Kidney (tissue), 14 donors: ENCODE measurements around the gene AMOTL2. TPM values are rescaled to one million over a fixed set of nuclear protein-coding genes. Genes with fewer than 3 reads are reported as not detected.

Source experiments
- DNase-seq, 5 donors: peaks; one replicate each; pipeline ENCODE4 v3.0.0-alpha.2; 2013 to 2020
- FAIRE-seq: peaks from 2 replicates; lab custom pipeline; 2012; peaks lifted over from hg19 to GRCh38; lab: Jason Lieb, UNC
- H3K27ac ChIP-seq, 2 donors: one replicate each; pipeline ENCODE4 v1.7.0; 2013; ENCODE audit warnings: low read depth in 2 of 2, low read length in 2 of 2, inconsistent platforms in 1 of 2
- H3K27me3 ChIP-seq: one replicate; pipeline ENCODE4 v1.7.1; 2013; ENCODE audit warnings: low read length, inconsistent platforms; ENCODE audit not compliant: control insufficient read depth, insufficient read depth
- H3K36me3 ChIP-seq, 3 donors: one replicate each; pipeline versions ENCODE4 v1.7.0 to v1.7.1; 2013; ENCODE audit warnings: low read length in 3 of 3, control low read depth in 1 of 3, inconsistent platforms in 1 of 3; ENCODE audit not compliant: insufficient read depth in 3 of 3, control insufficient read depth in 2 of 3
- H3K4me1 ChIP-seq, 3 donors: one replicate each; pipeline versions ENCODE4 v1.7.0 to v1.7.1; 2013; ENCODE audit warnings: low read length in 3 of 3, inconsistent platforms in 1 of 3, low read depth in 1 of 3; ENCODE audit not compliant: control insufficient read depth in 2 of 3, insufficient read depth in 2 of 3
- H3K4me3 ChIP-seq, 3 donors: one replicate each; pipeline versions ENCODE4 v1.7.0 to v1.8.1; 2013; ENCODE audit warnings: low read length in 3 of 3, control low read depth in 1 of 3, inconsistent platforms in 1 of 3
- H3K9ac ChIP-seq, 3 donors: one replicate each; pipeline versions ENCODE4 v1.7.0 to v1.7.1; 2013; ENCODE audit warnings: low read length in 3 of 3, control low read depth in 1 of 3, inconsistent platforms in 1 of 3
- H3K9me3 ChIP-seq, 3 donors: one replicate each; pipeline versions ENCODE4 v1.7.0 to v1.7.1; 2013; ENCODE audit warnings: low read length in 3 of 3, control low read depth in 1 of 3, inconsistent platforms in 1 of 3; ENCODE audit not compliant: control insufficient read depth in 2 of 3, insufficient read depth in 1 of 3
- intact Hi-C: fragments of 100-400 bp; cut with DNase I; formaldehyde crosslinking; loops from one replicate; pipeline ENCODE4 v1.11.1; 2022
- polyA plus RNA-seq: library from polyadenylated mRNA; stranded (reverse); fragments of 350-450 nt; fragmentation: Illumina TruSeq; extraction: RNeasy Lipid Tissue Mini Kit (QIAGEN cat#74804); gene quantifications from one replicate; pipeline ENCODE4 v1.2.3, GENCODE V29; 2014; ENCODE audit warnings: low read depth, low replicate concordance; ENCODE audit not compliant: insufficient read depth
- total RNA-seq: library from RNA; stranded (reverse); fragmentation: NEBNext Ultra II Directional; extraction: Animal tissue kit (Norgen Biotek cat#: 25700); gene quantifications from one replicate; pipeline ENCODE4 v1.2.1, GENCODE V29; 2021
- TF ChIP-seq, protein P1 (sequence below): IDR thresholded peaks from 3 replicates; pipeline ENCODE4 v1.5.1; 2012; ENCODE audit warnings: mild to moderate bottlenecking, moderate library complexity, borderline replicate concordance; ENCODE audit not compliant: insufficient read depth; ENCODE audit errors: extremely low read depth
- donor health status: control.
- donor health status: control.
- donor health status: control.
- donor health status: control.
- donor health status: control.
- donor health status: DM: yes; HTN: yes; CAD: no.
- donor health status: Normal renal cell carcinoma (clear cell type).

The AMOTL2 gene
- total and polyA plus RNA-seq, 2 donors from 2014 or later: 19.5 to 83.5 TPM

DNA sequence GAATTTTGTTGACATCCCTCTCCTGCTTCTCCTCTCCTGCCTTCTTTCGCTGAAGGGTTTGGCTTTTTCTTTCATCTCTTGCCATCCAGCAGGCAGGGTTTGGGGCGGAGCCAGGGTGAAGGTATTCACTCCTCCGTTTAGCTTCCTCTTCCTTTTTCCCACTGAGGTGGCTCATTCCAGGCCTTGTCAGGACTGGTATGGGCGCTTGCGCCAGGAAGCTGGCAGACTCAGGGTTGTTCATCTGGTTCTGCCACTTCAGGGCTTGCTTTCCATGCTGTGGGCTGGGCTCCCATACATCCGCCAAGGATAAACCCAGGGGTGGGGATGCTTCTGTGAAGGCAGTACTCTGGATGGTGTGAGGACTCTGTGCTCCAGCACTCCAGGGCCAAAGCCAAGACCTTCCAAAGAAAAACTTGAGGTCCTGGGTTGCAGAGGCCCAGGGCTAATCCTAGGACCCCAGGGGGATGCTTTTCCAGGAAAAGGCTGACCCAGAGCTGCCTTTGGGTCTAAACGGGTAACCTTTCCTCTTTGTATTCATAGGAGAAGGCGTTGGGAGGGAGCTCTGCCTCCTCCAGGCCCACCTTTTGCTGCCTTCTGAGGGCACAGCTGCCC is 7.7 kb upstream of the AMOTL2 start:
- H3K4me3 ChIP-seq: no peak overlapping the region
- TF ChIP-seq, protein P1, sequence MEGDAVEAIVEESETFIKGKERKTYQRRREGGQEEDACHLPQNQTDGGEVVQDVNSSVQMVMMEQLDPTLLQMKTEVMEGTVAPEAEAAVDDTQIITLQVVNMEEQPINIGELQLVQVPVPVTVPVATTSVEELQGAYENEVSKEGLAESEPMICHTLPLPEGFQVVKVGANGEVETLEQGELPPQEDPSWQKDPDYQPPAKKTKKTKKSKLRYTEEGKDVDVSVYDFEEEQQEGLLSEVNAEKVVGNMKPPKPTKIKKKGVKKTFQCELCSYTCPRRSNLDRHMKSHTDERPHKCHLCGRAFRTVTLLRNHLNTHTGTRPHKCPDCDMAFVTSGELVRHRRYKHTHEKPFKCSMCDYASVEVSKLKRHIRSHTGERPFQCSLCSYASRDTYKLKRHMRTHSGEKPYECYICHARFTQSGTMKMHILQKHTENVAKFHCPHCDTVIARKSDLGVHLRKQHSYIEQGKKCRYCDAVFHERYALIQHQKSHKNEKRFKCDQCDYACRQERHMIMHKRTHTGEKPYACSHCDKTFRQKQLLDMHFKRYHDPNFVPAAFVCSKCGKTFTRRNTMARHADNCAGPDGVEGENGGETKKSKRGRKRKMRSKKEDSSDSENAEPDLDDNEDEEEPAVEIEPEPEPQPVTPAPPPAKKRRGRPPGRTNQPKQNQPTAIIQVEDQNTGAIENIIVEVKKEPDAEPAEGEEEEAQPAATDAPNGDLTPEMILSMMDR: no peak
- FAIRE-seq (no peak), DNase-seq (peak; percentile 47 to 84 (median 67))
- H3K27ac ChIP-seq: peak overlapping the region in 1 of 2 donors; percentile 67
- H3K4me1 ChIP-seq: peaks cover 0 to 5% (median 4%) of the 10 kb centered on the region in 3 donors
- no peak overlapping the region for H3K9ac ChIP-seq
- intact Hi-C loops: no loop called here
- no peaks in the 10 kb centered on the region for H3K9me3 ChIP-seq
- no peaks in the 10 kb centered on the region for H3K36me3 ChIP-seq
- no peaks in the 10 kb centered on the region for H3K27me3 ChIP-seq

DNA sequence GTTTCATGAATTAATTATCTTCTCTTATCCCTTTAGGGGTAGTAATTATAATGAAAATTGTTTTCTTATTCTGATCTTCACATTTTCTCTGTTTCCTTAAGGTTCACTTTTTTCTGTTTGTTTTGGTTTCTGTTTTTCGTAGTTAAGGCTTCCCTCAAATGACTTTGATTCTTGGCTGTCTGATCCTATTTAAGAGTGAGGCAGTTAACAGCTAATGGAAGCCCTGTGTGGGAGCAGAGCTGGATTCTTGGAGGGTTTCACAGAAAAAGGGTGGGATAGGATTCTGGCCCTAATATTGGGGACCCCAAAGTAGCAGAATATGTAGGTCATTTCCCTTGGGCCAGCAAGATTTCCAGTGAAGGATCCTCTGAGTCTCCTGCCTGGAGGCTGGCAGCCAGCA is 6.8 kb upstream of the AMOTL2 start:
- no peaks in the 10 kb centered on the region for H3K27me3 ChIP-seq
- no peaks in the 10 kb centered on the region for H3K36me3 ChIP-seq
- DNase-seq: no peak
- intact Hi-C loops: no loop called here
- FAIRE-seq: no peak
- H3K4me1 ChIP-seq: peaks cover 0 to 11% (median 7%) of the 10 kb centered on the region in 3 donors
- no peaks in the 10 kb centered on the region for H3K9me3 ChIP-seq
- H3K27ac ChIP-seq: peak overlapping the region; percentile 41 to 67
- TF ChIP-seq, protein P1: no peak
- no peak overlapping the region for H3K4me3 ChIP-seq
- H3K9ac ChIP-seq: no peak overlapping the region

- TF ChIP-seq, protein P1: no peak
- Histone ChIP-seq H3K36me3 (no peaks in the 10 kb centered on the region), H3K4me3 (no peak overlapping the region), H3K9ac (no peak overlapping the region), H3K4me1 (peaks cover 0 to 19% (median 11%) of the 10 kb centered on the region in 3 donors), H3K27me3 (no peaks in the 10 kb centered on the region), H3K9me3 (no peaks in the 10 kb centered on the region), H3K27ac (no peak overlapping the region)
- FAIRE-seq (no peak), DNase-seq (no peak)
- intact Hi-C loops: no loop called here
Observed at GRCh38 chr3:134380249-134380648, 6.0 kb upstream of the AMOTL2 start.

DNA sequence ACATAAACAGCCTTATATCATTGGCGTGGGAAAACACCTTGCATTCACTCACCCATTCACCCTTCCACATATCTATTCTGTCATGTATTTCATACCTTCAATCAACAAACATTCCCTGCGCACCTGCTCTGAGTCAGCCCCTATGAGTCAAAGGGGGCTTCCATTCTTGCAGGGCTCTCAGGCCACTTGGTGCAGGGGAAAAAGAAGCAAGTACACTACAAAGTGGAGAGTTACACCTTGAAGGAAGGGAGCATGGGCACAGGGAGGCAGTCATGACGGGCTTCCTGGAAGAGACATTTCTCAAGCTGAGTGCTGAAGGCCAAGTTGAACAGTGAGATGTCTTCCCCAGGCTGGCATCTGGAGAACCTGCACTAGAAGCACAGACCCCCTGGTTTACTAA is 4.6 kb upstream of the AMOTL2 start:
- DNase-seq (no peak), FAIRE-seq (no peak)
- TF ChIP-seq, protein P1: no peak
- Histone ChIP-seq H3K4me1 (peaks cover 0 to 23% (median 18%) of the 10 kb centered on the region in 3 donors), H3K9ac (no peak overlapping the region), H3K27me3 (no peaks in the 10 kb centered on the region), H3K9me3 (no peaks in the 10 kb centered on the region), H3K4me3 (no peak overlapping the region), H3K27ac (no peak overlapping the region), H3K36me3 (no peaks in the 10 kb centered on the region)
- intact Hi-C loops: loop anchor here (10.0 kb wide), 1 partner anchor 96 kb away; no protein-coding TSS in a partner anchor
